ENCODE results near the gene DEPP1.
"Not testable (repeated sequence)": the region's sequence is repeated elsewhere in the genome, so short reads cannot be mapped to it uniquely, and the experiment has no call there.

The DEPP1 gene

GRCh38 chr10:44978570-44979280 is at the start of gene DEPP1:
Gene DEPP1, minus strand, starts transcription at chr10:44978809. Its CDS starts 779 bp downstream, at chr10:44978030.
- H3K27me3 Mint-ChIP-seq (ENCODE audit: low read depth) = no peaks in the 10 kb centered on the region
- peak within 1 kb of the TSS; percentile 48 for H3K4me3 Mint-ChIP-seq
- H3K4me1 Mint-ChIP-seq (ENCODE audit: low read depth) = peaks cover 20% of the 10 kb centered on the region
- DNase-seq (ENCODE audit: low spot score) = no peak
- no peaks in the 10 kb centered on the region for H3K36me3 Mint-ChIP-seq (ENCODE audit: low read depth)
- no peaks in the 10 kb centered on the region for H3K9me3 Mint-ChIP-seq
- H3K27ac Mint-ChIP-seq = peak within 1 kb of the TSS; percentile 20

- Mint-ChIP-seq H3K4me3 (no peak overlapping the region), H3K27ac (no peak overlapping the region), H3K4me1 (ENCODE audit: low read depth) (no peaks in the 10 kb centered on the region), H3K27me3 (ENCODE audit: low read depth) (no peaks in the 10 kb centered on the region), H3K9me3 (no peaks in the 10 kb centered on the region), H3K36me3 (ENCODE audit: low read depth) (no peaks in the 10 kb centered on the region)
- DNase-seq (ENCODE audit: low spot score) = no peak
Measured at GRCh38 chr10:45023426-45023825, 44.8 kb upstream of the DEPP1 start.

- H3K9me3 Mint-ChIP-seq = no peaks in the 10 kb centered on the region
- H3K4me1 Mint-ChIP-seq (ENCODE audit: low read depth) = no peaks in the 10 kb centered on the region
- H3K27ac Mint-ChIP-seq = no peak overlapping the region
- H3K4me3 Mint-ChIP-seq = no peak overlapping the region
- no peaks in the 10 kb centered on the region for H3K36me3 Mint-ChIP-seq (ENCODE audit: low read depth)
- H3K27me3 Mint-ChIP-seq (ENCODE audit: low read depth) = peaks cover 13% of the 10 kb centered on the region
- DNase-seq (ENCODE audit: low spot score) = no peak
Measured at GRCh38 chr10:45015590-45015989, 37.0 kb upstream of the DEPP1 start.

- H3K4me1 Mint-ChIP-seq (ENCODE audit: low read depth); H3K36me3 Mint-ChIP-seq (ENCODE audit: low read depth); DNase-seq (ENCODE audit: low spot score); H3K4me3 Mint-ChIP-seq; H3K9me3 Mint-ChIP-seq; H3K27ac Mint-ChIP-seq: not testable (repeated sequence)
- H3K27me3 Mint-ChIP-seq (ENCODE audit: low read depth) = peaks cover 13% of the 10 kb centered on the region
Measured at GRCh38 chr10:45014557-45014956, 35.9 kb upstream of the DEPP1 start.

- H3K9me3 Mint-ChIP-seq = peaks cover 7% of the 10 kb centered on the region
- DNase-seq (ENCODE audit: low spot score) = peak; percentile 21
- no peak overlapping the region for H3K4me3 Mint-ChIP-seq
- no peak overlapping the region for H3K27ac Mint-ChIP-seq
- peaks cover 22% of the 10 kb centered on the region for H3K36me3 Mint-ChIP-seq (ENCODE audit: low read depth)
- peaks cover 2% of the 10 kb centered on the region for H3K27me3 Mint-ChIP-seq (ENCODE audit: low read depth)
- H3K4me1 Mint-ChIP-seq (ENCODE audit: low read depth) = peaks cover 4% of the 10 kb centered on the region
Measured at GRCh38 chr10:45008524-45009161, 30.0 kb upstream of the DEPP1 start.

GRCh38 chr10:45006276-45007030 is 27.8 kb upstream of the DEPP1 start:
- Mint-ChIP-seq H3K4me3 (no peak overlapping the region), H3K36me3 (ENCODE audit: low read depth) (peaks cover 38% of the 10 kb centered on the region), H3K9me3 (peaks cover 15% of the 10 kb centered on the region), H3K27ac (no peak overlapping the region), H3K27me3 (ENCODE audit: low read depth) (no peaks in the 10 kb centered on the region), H3K4me1 (ENCODE audit: low read depth) (peaks cover 20% of the 10 kb centered on the region)
- DNase-seq (ENCODE audit: low spot score) = no peak

- Mint-ChIP-seq H3K4me1 (ENCODE audit: low read depth) (peaks cover 25% of the 10 kb centered on the region), H3K36me3 (ENCODE audit: low read depth) (peaks cover 40% of the 10 kb centered on the region), H3K4me3 (no peak overlapping the region), H3K27me3 (ENCODE audit: low read depth) (no peaks in the 10 kb centered on the region), H3K27ac (no peak overlapping the region), H3K9me3 (peaks cover 15% of the 10 kb centered on the region)
- no peak for DNase-seq (ENCODE audit: low spot score)
Measured at GRCh38 chr10:45005284-45005683, 26.7 kb upstream of the DEPP1 start.

GRCh38 chr10:45004661-45005060 is 26.1 kb upstream of the DEPP1 start:
- peaks cover 42% of the 10 kb centered on the region for H3K36me3 Mint-ChIP-seq (ENCODE audit: low read depth)
- H3K4me3 Mint-ChIP-seq = no peak overlapping the region
- no peak for DNase-seq (ENCODE audit: low spot score)
- H3K27me3 Mint-ChIP-seq (ENCODE audit: low read depth) = no peaks in the 10 kb centered on the region
- peaks cover 31% of the 10 kb centered on the region for H3K4me1 Mint-ChIP-seq (ENCODE audit: low read depth)
- no peak overlapping the region for H3K27ac Mint-ChIP-seq
- peaks cover 21% of the 10 kb centered on the region for H3K9me3 Mint-ChIP-seq

GRCh38 chr10:45003432-45004000 is 24.9 kb upstream of the DEPP1 start:
- Mint-ChIP-seq H3K36me3 (ENCODE audit: low read depth) (peaks cover 42% of the 10 kb centered on the region), H3K4me1 (ENCODE audit: low read depth) (peaks cover 33% of the 10 kb centered on the region), H3K27me3 (ENCODE audit: low read depth) (peaks cover 3% of the 10 kb centered on the region), H3K4me3 (peak overlapping the region; percentile 10), H3K27ac (no peak overlapping the region), H3K9me3 (peaks cover 21% of the 10 kb centered on the region)
- DNase-seq (ENCODE audit: low spot score) = no peak

GRCh38 chr10:45001381-45002148 is 23.0 kb upstream of the DEPP1 start:
- Mint-ChIP-seq H3K27me3 (ENCODE audit: low read depth) (peaks cover 9% of the 10 kb centered on the region), H3K4me1 (ENCODE audit: low read depth) (peaks cover 39% of the 10 kb centered on the region), H3K36me3 (ENCODE audit: low read depth) (peaks cover 42% of the 10 kb centered on the region), H3K9me3 (peaks cover 21% of the 10 kb centered on the region), H3K4me3 (peak overlapping the region; percentile 97), H3K27ac (peak overlapping the region; percentile 90)
- peak; percentile 49 for DNase-seq (ENCODE audit: low spot score)

GRCh38 chr10:45000752-45001380 is 22.3 kb upstream of the DEPP1 start, which contains the start of gene ZNF22:
Gene ZNF22, plus strand, starts transcription at chr10:45000923. Its CDS starts 2,446 bp downstream, at chr10:45003369.
- Mint-ChIP-seq H3K4me1 (ENCODE audit: low read depth) (peaks cover 46% of the 10 kb centered on the region), H3K4me3 (peak within 1 kb of the TSS; percentile 97), H3K36me3 (ENCODE audit: low read depth) (peaks cover 40% of the 10 kb centered on the region), H3K9me3 (peaks cover 21% of the 10 kb centered on the region), H3K27ac (peak within 1 kb of the TSS; percentile 95), H3K27me3 (ENCODE audit: low read depth) (peaks cover 9% of the 10 kb centered on the region)
- peak; percentile 72 for DNase-seq (ENCODE audit: low spot score)

GRCh38 chr10:45000138-45000751 is 21.6 kb upstream of the DEPP1 start:
- no peak for DNase-seq (ENCODE audit: low spot score)
- peaks cover 52% of the 10 kb centered on the region for H3K4me1 Mint-ChIP-seq (ENCODE audit: low read depth)
- H3K36me3 Mint-ChIP-seq (ENCODE audit: low read depth) = peaks cover 36% of the 10 kb centered on the region
- H3K9me3 Mint-ChIP-seq = peaks cover 21% of the 10 kb centered on the region
- peak overlapping the region; percentile 85 for H3K4me3 Mint-ChIP-seq
- H3K27ac Mint-ChIP-seq = peak overlapping the region; percentile 95
- peaks cover 9% of the 10 kb centered on the region for H3K27me3 Mint-ChIP-seq (ENCODE audit: low read depth)
